ENCODE results near the gene RPIA.

RPIA gene

GRCh38 chr2:88684519-88684918 lies 7.0 kb upstream of the RPIA start:
- DNase-seq (ENCODE audit: low read depth in 4 of 4, low spot score in 1 of 4), result no peak

- no peak for DNase-seq (ENCODE audit: low read depth in 4 of 4, low spot score in 1 of 4)
These were observed 5.2 kb upstream of the RPIA start for GRCh38 chr2:88686320-88686719.

DNA sequence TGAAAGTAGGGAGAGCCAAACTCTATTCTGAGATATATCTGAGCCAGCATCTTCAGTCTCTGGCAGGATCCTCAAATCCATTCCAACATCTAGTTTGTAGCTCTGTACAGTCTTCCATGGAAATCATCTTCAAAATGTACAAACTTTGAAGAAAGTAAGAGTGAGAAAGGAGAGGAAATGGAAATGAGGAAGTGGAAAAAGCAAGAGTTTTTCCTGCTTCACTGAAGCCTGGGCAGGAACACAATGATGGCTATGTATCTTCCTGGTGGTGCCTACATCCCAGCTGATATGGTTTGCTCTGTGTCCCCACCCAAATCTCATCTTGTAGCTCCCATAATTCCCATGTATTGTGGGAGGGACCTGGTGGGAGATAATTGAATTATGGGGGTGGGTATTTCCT lies 4.1 kb upstream of the RPIA start:
- DNase-seq (ENCODE audit: low read depth in 4 of 4, low spot score in 1 of 4), result no peak

GRCh38 chr2:88690591-88691338 lies 708 bp upstream of the RPIA start:
- peak; percentile 9 to 35 (median 26) for DNase-seq (ENCODE audit: low read depth in 4 of 4, low spot score in 1 of 4)

DNA sequence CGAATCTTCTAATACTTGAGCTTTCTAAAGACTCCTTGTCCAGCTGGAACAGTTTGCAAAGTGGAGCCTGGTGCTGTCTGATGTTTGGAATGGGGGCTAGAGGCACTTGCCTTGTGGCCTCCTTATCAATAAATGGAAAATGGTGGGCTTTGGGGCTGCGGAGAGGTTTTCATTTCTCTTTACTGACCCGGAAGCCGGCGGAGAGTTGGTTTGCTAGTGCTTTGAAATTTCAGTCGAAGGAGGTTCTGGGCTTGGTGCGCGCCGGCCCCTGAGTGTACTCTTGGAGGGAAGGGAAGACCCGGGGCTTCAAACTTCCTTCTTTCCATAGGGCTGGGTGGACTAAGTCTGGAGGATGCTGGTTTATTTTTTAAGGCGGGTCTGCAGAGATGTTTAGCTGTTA lies 714 bp downstream of the RPIA start:
- peak in 2 of 4 experiments; percentile 9 for DNase-seq (ENCODE audit: low read depth in 4 of 4, low spot score in 1 of 4)

GRCh38 chr2:88693911-88694414 lies 2.5 kb downstream of the RPIA start:
- no peak for DNase-seq (ENCODE audit: low read depth in 4 of 4, low spot score in 1 of 4)

DNA sequence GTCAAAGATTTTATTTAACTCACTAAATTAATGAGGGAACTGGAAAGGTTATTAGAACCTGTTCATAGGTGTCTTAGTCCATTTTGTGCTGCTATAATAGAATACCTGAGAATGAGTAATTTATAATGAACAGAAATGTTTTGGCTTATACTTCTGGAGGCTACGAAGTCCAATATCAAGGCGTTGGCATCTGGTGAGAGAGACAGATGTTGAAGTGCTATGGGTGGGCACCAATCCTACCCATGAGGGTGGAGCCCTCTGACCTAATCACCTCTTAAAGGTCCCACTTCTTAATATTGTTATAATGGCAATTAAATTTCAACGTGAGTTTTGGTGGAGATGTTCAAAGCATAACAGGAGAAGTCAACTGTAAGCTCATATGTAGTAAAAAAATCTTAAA lies 5.1 kb downstream of the RPIA start:
- no peak for DNase-seq (ENCODE audit: low read depth in 4 of 4, low spot score in 1 of 4)

- no peak for DNase-seq (ENCODE audit: low read depth in 4 of 4, low spot score in 1 of 4)
These were observed 6.0 kb downstream of the RPIA start for GRCh38 chr2:88697370-88698026.

DNA sequence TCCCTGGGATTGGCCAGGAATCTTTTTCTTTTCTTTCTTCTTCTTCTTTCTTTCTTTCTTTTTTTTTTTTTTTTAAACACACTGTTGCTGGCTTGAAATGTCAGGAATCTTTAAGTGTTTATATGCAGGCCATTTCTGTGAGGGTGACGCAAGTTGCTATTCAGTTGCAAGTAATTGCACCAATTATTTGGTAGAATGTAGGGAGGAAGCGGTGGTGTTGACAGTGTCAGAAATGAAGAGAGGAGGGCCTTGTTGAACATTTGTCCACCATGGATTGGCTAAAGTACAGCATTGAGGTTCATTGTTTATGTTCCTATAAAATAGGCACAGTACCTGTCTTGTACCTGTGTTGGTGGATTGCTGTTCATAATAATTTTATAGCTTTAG lies 6.5 kb downstream of the RPIA start:
- no peak for DNase-seq (ENCODE audit: low read depth in 4 of 4, low spot score in 1 of 4)

DNA sequence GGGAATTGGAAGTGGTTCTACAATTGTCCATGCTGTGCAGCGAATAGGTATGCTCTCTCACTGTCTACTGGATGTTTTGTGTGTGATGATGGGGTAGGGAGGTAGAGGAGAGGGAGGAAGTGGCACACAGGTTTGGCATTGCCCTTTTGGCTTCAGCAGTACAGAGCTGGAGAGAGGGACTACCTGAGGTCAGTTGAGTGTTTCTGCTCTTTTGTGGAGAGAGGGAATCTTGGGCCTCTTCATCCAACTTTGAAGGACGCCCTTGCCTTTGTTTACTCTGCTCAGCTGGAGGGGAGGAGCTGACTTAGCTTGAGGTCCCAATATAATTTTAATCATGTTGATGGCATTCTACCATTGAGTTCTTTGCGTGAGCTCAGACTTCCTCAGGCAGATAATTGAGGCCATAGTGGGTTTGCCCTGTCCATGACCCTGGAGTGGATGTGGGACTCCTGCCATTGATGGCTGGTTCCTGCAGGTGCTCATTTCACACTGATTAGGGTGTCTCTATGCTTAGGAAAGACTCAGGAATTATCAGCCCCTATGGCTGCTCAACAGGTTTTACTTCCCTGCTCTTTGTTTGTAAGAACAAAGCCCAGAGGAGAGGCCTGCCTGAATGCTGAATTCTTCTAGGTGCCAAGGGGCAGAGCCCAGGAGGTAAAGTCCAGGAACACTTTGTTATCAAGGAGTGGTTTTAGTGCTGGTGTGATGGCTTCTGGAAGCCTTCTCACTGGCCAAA lies 7.2 kb downstream of the RPIA start:
- no peak for DNase-seq (ENCODE audit: low read depth in 4 of 4, low spot score in 1 of 4)

GRCh38 chr2:88707003-88707402 lies 15.5 kb downstream of the RPIA start:
- DNase-seq (ENCODE audit: low read depth in 4 of 4, low spot score in 1 of 4), result no peak

GRCh38 chr2:88709181-88709631 lies 17.7 kb downstream of the RPIA start:
- DNase-seq (ENCODE audit: low read depth in 4 of 4, low spot score in 1 of 4), result no peak

GRCh38 chr2:88711289-88711688 lies 19.8 kb downstream of the RPIA start:
- no peak for DNase-seq (ENCODE audit: low read depth in 4 of 4, low spot score in 1 of 4)

- no peak for DNase-seq (ENCODE audit: low read depth in 4 of 4, low spot score in 1 of 4)
These were observed 20.4 kb downstream of the RPIA start for GRCh38 chr2:88711897-88712296.

- no peak for DNase-seq (ENCODE audit: low read depth in 4 of 4, low spot score in 1 of 4)
These were observed 21.9 kb downstream of the RPIA start for GRCh38 chr2:88713408-88713807.

DNA sequence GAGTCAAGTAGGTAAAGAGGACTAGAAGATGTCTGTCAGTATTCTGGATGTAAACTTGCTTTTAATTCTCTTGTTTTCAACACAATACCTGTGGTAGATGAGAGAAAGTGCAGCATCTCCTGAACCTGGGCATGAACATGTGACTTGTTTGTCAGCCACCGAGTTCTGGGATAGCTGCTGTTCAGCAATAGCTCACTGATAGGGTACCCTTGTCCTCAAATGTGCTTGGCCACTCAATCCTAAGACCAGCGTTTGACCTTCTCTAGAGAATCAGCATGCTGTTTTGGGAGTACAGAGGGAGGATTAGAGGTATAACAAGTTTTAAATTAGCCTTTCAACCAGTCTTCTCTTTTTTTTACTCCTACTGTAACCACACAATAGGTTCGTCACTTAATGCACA lies 23.2 kb downstream of the RPIA start:
- DNase-seq (ENCODE audit: low read depth in 4 of 4, low spot score in 1 of 4), result no peak

DNA sequence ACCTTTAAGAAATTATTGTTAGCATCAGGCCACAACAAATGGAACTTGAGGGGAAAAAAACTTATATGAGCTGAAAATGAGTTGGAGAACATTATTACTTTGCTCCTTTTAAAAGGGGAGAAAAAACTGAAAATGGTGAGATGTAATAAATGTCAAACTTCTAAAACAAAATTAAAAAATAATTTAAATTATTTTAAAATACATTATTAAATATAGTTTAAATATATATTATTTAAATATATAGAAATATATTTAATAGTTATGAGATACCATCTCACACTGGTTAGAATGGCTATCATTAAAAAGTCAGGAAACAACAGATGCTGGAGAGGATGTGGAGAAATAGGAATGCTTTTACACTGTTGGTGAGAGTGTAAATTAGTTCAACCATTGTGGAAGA lies 28.9 kb downstream of the RPIA start:
- no peak for DNase-seq (ENCODE audit: low read depth in 4 of 4, low spot score in 1 of 4)

DNA sequence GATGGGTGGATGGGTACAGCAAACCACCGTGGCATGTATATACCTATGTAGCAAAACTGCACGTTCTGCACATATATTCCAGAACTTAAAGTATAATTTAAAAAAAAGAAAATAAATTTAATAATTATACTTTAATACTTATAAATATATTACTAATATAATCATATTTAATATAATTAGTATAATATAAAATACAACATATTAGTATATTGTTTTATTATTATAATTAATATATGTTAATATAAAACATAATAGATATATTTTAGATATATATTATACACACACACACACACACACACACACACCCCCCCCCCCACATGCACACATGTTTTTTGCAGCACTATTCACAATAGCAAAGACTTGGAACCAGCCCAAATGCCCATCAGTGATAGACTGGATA lies 29.8 kb downstream of the RPIA start:
- DNase-seq (ENCODE audit: low read depth in 4 of 4, low spot score in 1 of 4), result no peak

DNA sequence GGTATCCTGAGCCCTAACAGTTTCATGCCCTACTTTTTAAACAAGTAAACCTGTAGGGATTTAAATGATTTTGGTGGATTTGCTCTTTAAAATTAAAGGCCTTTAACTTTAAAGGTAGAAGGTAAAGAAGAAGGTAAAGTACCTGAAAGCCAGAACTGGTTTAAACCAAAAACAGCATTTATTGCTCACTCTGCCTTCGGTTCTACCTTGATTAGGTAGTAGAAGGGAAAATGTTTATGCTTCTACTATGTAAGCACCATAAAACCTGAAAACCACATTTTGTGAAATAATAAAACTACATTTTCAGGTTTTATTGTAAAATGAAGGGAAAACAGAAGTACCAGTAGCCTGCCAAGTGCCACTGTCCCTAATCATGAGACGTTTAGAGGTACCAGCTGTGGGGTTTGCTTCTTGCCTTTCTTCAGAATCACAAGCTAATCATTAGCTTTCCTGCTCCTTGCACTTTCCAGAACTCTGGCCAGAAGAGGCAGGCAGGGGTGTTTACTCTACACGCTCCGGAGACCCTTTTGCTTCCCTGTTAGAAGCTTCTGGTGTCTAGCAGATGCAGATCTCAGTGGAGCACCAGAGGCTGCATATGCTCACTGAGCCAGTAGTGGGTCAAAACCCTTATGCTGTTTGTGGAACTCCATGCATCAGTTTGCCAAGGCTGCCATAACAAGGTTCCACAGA lies 33.3 kb downstream of the RPIA start:
- no peak for DNase-seq (ENCODE audit: low read depth in 4 of 4, low spot score in 1 of 4)

GRCh38 chr2:88729061-88729745 lies 37.7 kb downstream of the RPIA start:
- DNase-seq (ENCODE audit: low read depth in 4 of 4, low spot score in 1 of 4), result no peak
